GM21515 (cell line): ENCODE measurements around the gene PARP9.

Source experiments
- ATAC-seq: cut with Tn5 transposase; IDR thresholded peaks from one replicate; pipeline ENCODE4 v1.9.1; 2021; ENCODE audit not compliant: unreplicated experiment

The PARP9 gene

GRCh38 chr3:122564155-122564912 lies at the start of gene PARP9, which contains the start of gene DTX3L:
TSS of gene PARP9 (minus strand) at chr3:122564300. CDS start at chr3:122559620, 4,680 bp downstream.
TSS of gene DTX3L (plus strand) at chr3:122564338. CDS start at chr3:122564427, 89 bp downstream.
- peak; percentile 71 for ATAC-seq

GRCh38 chr3:122612696-122613095 lies 48.6 kb upstream of the PARP9 start:
- ATAC-seq, result no peak

- ATAC-seq, result peak; percentile 92
Measured at GRCh38 chr3:122609798-122610559, 45.9 kb upstream of the PARP9 start.

- no peak for ATAC-seq
Measured at GRCh38 chr3:122608916-122609315, 44.8 kb upstream of the PARP9 start.

GRCh38 chr3:122606330-122606729 lies 42.2 kb upstream of the PARP9 start:
- ATAC-seq, result no peak

GRCh38 chr3:122603056-122603455 lies 39.0 kb upstream of the PARP9 start:
- ATAC-seq, result no peak

GRCh38 chr3:122602011-122602710 lies 38.1 kb upstream of the PARP9 start:
- no peak for ATAC-seq

GRCh38 chr3:122598556-122598955 lies 34.5 kb upstream of the PARP9 start:
- ATAC-seq, result no peak

- ATAC-seq, result no peak
Measured at GRCh38 chr3:122598151-122598550, 34.1 kb upstream of the PARP9 start.

GRCh38 chr3:122594025-122594424 lies 29.9 kb upstream of the PARP9 start:
- no peak for ATAC-seq

- ATAC-seq, result no peak
Measured at GRCh38 chr3:122590610-122591009, 26.5 kb upstream of the PARP9 start.

GRCh38 chr3:122589297-122589696 lies 25.2 kb upstream of the PARP9 start:
- ATAC-seq, result no peak

GRCh38 chr3:122587572-122587971 lies 23.5 kb upstream of the PARP9 start:
- ATAC-seq, result no peak

- ATAC-seq, result no peak
Measured at GRCh38 chr3:122586773-122587485, 22.8 kb upstream of the PARP9 start.

GRCh38 chr3:122586098-122586497 lies 22.0 kb upstream of the PARP9 start:
- ATAC-seq, result no peak

- no peak for ATAC-seq
Measured at GRCh38 chr3:122582390-122582789, 18.3 kb upstream of the PARP9 start.

GRCh38 chr3:122581622-122582021 lies 17.5 kb upstream of the PARP9 start:
- ATAC-seq, result no peak

- no peak for ATAC-seq
Measured at GRCh38 chr3:122580470-122580869, 16.4 kb upstream of the PARP9 start.

- no peak for ATAC-seq
Measured at GRCh38 chr3:122578069-122578740, 14.1 kb upstream of the PARP9 start.

- ATAC-seq, result no peak
Measured at GRCh38 chr3:122577409-122578031, 13.4 kb upstream of the PARP9 start, which contains the start of gene PARP15. TSS of gene PARP15 (plus strand) at chr3:122577650. CDS start at chr3:122577668, 18 bp downstream.
